8988T (cell line): ENCODE results near the gene HMGB2.

ENCODE experiments used
- DNase-seq: peaks from one replicate; pipeline ENCODE4 v3.0.0; 2011

The HMGB2 gene

GRCh38 chr4:173333658-173334084, 487 bp downstream of the HMGB2 start:
- DNase-seq: no peak

- no peak for DNase-seq
These were observed 1.0 kb downstream of the HMGB2 start for GRCh38 chr4:173332963-173333657.

GRCh38 chr4:173332021-173332487, 2.1 kb downstream of the HMGB2 start:
- DNase-seq: no peak

GRCh38 chr4:173330590-173330989, 3.6 kb downstream of the HMGB2 start:
- DNase-seq: no peak

GRCh38 chr4:173328236-173328901, 5.8 kb downstream of the HMGB2 start:
- DNase-seq: no peak

GRCh38 chr4:173325007-173325736, 9.0 kb downstream of the HMGB2 start:
- no peak for DNase-seq

- no peak for DNase-seq
These were observed 14.5 kb downstream of the HMGB2 start for GRCh38 chr4:173319696-173320095.

GRCh38 chr4:173318648-173319211, 15.4 kb downstream of the HMGB2 start:
- no peak for DNase-seq

GRCh38 chr4:173318240-173318639, 15.9 kb downstream of the HMGB2 start:
- DNase-seq: no peak

- DNase-seq: no peak
These were observed 17.2 kb downstream of the HMGB2 start for GRCh38 chr4:173317004-173317403.

GRCh38 chr4:173316060-173316459, 18.1 kb downstream of the HMGB2 start:
- DNase-seq: no peak

GRCh38 chr4:173314715-173315114, 19.4 kb downstream of the HMGB2 start:
- no peak for DNase-seq

- DNase-seq: no peak
These were observed 22.8 kb downstream of the HMGB2 start for GRCh38 chr4:173311368-173311767.

GRCh38 chr4:173307778-173308177, 26.4 kb downstream of the HMGB2 start:
- DNase-seq: no peak

- no peak for DNase-seq
These were observed 32.5 kb downstream of the HMGB2 start for GRCh38 chr4:173301518-173302201.

- DNase-seq: no peak
These were observed 39.7 kb downstream of the HMGB2 start for GRCh38 chr4:173294444-173294843.

GRCh38 chr4:173293663-173294062, 40.5 kb downstream of the HMGB2 start:
- no peak for DNase-seq

GRCh38 chr4:173291899-173292298, 42.3 kb downstream of the HMGB2 start:
- no peak for DNase-seq

GRCh38 chr4:173289353-173289727, 44.8 kb downstream of the HMGB2 start:
- no peak for DNase-seq

- no peak for DNase-seq
These were observed 45.3 kb downstream of the HMGB2 start for GRCh38 chr4:173288698-173289352.

GRCh38 chr4:173288296-173288695, 45.9 kb downstream of the HMGB2 start:
- DNase-seq: no peak

GRCh38 chr4:173287486-173287885, 46.7 kb downstream of the HMGB2 start:
- DNase-seq: no peak
